ENCODE results near the gene PTPN7.

The PTPN7 gene

DNA sequence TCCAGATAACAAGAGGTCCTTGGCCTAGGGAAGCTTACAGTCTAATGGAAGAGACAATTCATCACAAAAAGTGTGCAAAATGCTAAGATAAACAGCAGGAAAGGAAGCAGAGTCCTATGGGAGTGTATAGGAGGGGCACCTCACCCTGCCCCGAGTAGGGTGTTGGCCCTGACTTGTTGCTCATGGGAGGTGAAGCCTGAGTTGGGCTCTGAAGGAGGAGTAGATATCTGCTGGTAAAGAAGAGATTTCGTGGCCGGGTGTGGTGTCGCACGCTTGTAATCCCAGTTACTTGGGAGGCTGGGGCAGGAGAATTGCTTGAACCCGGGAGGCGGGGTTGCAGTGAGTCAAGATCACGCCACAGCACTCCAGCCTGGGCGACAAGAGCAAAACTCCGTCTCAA, 56.3 kb downstream of the PTPN7 start:
- H3K9me3 ChIP-seq (ENCODE audit: control insufficient read depth, insufficient read depth, low read depth, low read length), result no peaks in the 10 kb centered on the region
- ChIA-PET CTCF (interaction anchor here (1.0 kb wide), 1 partner anchor 95 kb away, joined by 3 read pairs; no protein-coding TSS in a partner anchor), POLR2A (no interaction called here)
- no peaks in the 10 kb centered on the region for H3K36me3 ChIP-seq (ENCODE audit: control insufficient read depth in 2 of 2, insufficient read depth in 1 of 2, low read length in 2 of 2)
- TF ChIP-seq KLF1 (tag by site-specific recombination; IDR thresholded peaks at IDR 0.05) (peak; percentile 91), GFI1B (tag by site-specific recombination; IDR thresholded peaks at IDR 0.05) (no peak), YY2 (tag by site-specific recombination; IDR thresholded peaks at IDR 0.05) (no peak), TCF7L2 (IDR thresholded peaks at IDR 0.05; ENCODE audit: borderline replicate concordance, low read depth, low read length) (no peak), SCRT2 (tag by site-specific recombination; IDR thresholded peaks at IDR 0.05) (0 out of 2 replicates have a peak, but pooled peaks have one; percentile 46), ZNF701 (tag by site-specific recombination; IDR thresholded peaks at IDR 0.05) (no peak), SP7 (tag by site-specific recombination; IDR thresholded peaks at IDR 0.05) (no peak), ZNF132 (tag by site-specific recombination; IDR thresholded peaks at IDR 0.05; ENCODE audit: borderline replicate concordance) (no peak)
- H3K4me3 ChIP-seq (ENCODE audit: low read depth, low read length), result no peak overlapping the region
- no peak overlapping the region for H3K27ac ChIP-seq (ENCODE audit: extremely low read depth, low read depth, low read length)
- peaks cover 9% of the 10 kb centered on the region for H3K4me1 ChIP-seq (ENCODE audit: control insufficient read depth, insufficient read depth, low read length)

DNA sequence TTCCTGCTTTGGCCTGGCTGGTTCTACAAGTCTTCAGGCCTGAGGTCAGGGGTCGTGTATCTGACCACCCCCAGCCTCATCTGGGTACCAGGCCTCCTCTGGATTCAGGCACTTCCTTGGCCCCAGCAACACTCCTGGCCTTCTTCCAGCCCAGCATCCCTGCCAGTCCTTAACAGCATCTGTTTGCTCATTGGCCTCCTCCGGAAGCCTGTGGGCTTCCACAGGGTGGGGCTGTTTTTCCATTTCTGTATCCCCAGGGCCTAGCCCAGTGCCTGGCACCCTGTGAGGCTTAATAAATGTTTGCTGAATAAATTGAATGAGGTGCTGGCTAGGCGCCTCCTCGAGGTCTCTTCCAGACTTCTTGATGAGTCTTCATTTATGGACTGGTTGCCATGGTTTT, 59.2 kb downstream of the PTPN7 start:
- no peaks in the 10 kb centered on the region for H3K9me3 ChIP-seq (ENCODE audit: control insufficient read depth, insufficient read depth, low read depth, low read length)
- ChIA-PET CTCF (interaction anchor here (0.5 to 1.6 kb wide), 4 partner anchors 9 to 541 kb away, joined by 3 to 5 read pairs (median 4); no protein-coding TSS in a partner anchor), POLR2A (no interaction called here)
- H3K4me3 ChIP-seq (ENCODE audit: low read depth, low read length), result no peak overlapping the region
- H3K36me3 ChIP-seq (ENCODE audit: control insufficient read depth in 2 of 2, insufficient read depth in 1 of 2, low read length in 2 of 2), result no peaks in the 10 kb centered on the region
- no peak overlapping the region for H3K27ac ChIP-seq (ENCODE audit: extremely low read depth, low read depth, low read length)
- TF ChIP-seq ZNF335 (tag by site-specific recombination; conservative IDR thresholded peaks at IDR 0.05) (peak; percentile 46; the same call in 1 of the 2 replicates), ZNF76 (tag by site-specific recombination; IDR thresholded peaks at IDR 0.05; ENCODE audit: borderline replicate concordance, low read depth) (no peak), ZIC2 (tag by site-specific recombination; IDR thresholded peaks at IDR 0.05) (peak; percentile 40), ZNF37A (tag by site-specific recombination; IDR thresholded peaks at IDR 0.05) (no peak)
- peaks cover 4% of the 10 kb centered on the region for H3K4me1 ChIP-seq (ENCODE audit: control insufficient read depth, insufficient read depth, low read length)

Measured in HEK293 (cell line).